ENCODE data around the gene KPNA6. TPM values are rescaled to one million over a fixed set of nuclear protein-coding genes. Genes with fewer than 3 reads are reported as not detected.

The KPNA6 gene
- polyA plus RNA-seq, 1 donor from 2014 or later, result 17.3 TPM

GRCh38 chr1:32200226-32201010 lies 92.6 kb downstream of the KPNA6 start, which contains the start of gene CCDC28B:
CCDC28B (plus strand) TSS chr1:32200595; CDS start chr1:32201936, 1,341 bp downstream.
- Histone ChIP-seq H3K9ac (ENCODE audit: low read length) (peak within 1 kb of the TSS; percentile 94), H3K36me3 (ENCODE audit: insufficient read depth, low read length) (no peaks in the 10 kb centered on the region), H4K20me1 (ENCODE audit: insufficient read depth) (no peaks in the 10 kb centered on the region), H3K9me2 (ENCODE audit: insufficient read depth, low read length) (no peaks in the 10 kb centered on the region), H3K27ac (ENCODE audit: low read length) (peak within 1 kb of the TSS; percentile 98), H3F3A (ENCODE audit: insufficient read depth, low read length, poor library complexity, severe bottlenecking) (no peaks in the 10 kb centered on the region), H3K4me2 (ENCODE audit: low read length) (peak within 1 kb of the TSS; percentile 93), H3K9me3 (ENCODE audit: low read length) (no peaks in the 10 kb centered on the region), H3K4me3 (ENCODE audit: low read length) (peak within 1 kb of the TSS; percentile 86), H3K79me2 (replicated peaks; ENCODE audit: insufficient read depth, low read length) (no peaks in the 10 kb centered on the region), H2AFZ (ENCODE audit: low read depth, low read length) (peak within 1 kb of the TSS; percentile 56), H3K27me3 (ENCODE audit: insufficient read depth, low read depth, low read length) (no peaks in the 10 kb centered on the region)
- TF ChIP-seq SMC3 (conservative IDR thresholded peaks at IDR 0.05; ENCODE audit: poor library complexity) (no peak), REST (IDR thresholded peaks at IDR 0.05; ENCODE audit: borderline replicate concordance) (peak; percentile 48), TAF1 (IDR thresholded peaks at IDR 0.05; ENCODE audit: low read depth) (peak; percentile 68), CTCF (IDR thresholded peaks at IDR 0.05; ENCODE audit: poor library complexity, severe bottlenecking) (peak; percentile 2), POLR2AphosphoS5 (IDR thresholded peaks at IDR 0.05) (peak; percentile 80), EP300 (conservative IDR thresholded peaks at IDR 0.05; ENCODE audit: poor library complexity, severe bottlenecking) (peak; percentile 56), RAD21 (conservative IDR thresholded peaks at IDR 0.05) (no peak), MXI1 (conservative IDR thresholded peaks at IDR 0.05; ENCODE audit: poor library complexity, severe bottlenecking) (peak; percentile 91), EZH2 (IDR thresholded peaks at IDR 0.05; ENCODE audit: borderline replicate concordance, insufficient read depth, low read length, poor library complexity, severe bottlenecking) (no peak)

GRCh38 chr1:32201011-32201855 lies 93.4 kb downstream of the KPNA6 start:
- H3K4me2 ChIP-seq (ENCODE audit: low read length), result peak overlapping the region; percentile 91
- peak overlapping the region; percentile 98 for H3K27ac ChIP-seq (ENCODE audit: low read length)
- H4K20me1 ChIP-seq (ENCODE audit: insufficient read depth), result no peaks in the 10 kb centered on the region
- H3K9ac ChIP-seq (ENCODE audit: low read length), result peak overlapping the region; percentile 94
- no peaks in the 10 kb centered on the region for H3K9me3 ChIP-seq (ENCODE audit: low read length)
- H3K36me3 ChIP-seq (ENCODE audit: insufficient read depth, low read length), result no peaks in the 10 kb centered on the region
- H3F3A ChIP-seq (ENCODE audit: insufficient read depth, low read length, poor library complexity, severe bottlenecking), result no peaks in the 10 kb centered on the region
- TF ChIP-seq EP300 (conservative IDR thresholded peaks at IDR 0.05; ENCODE audit: poor library complexity, severe bottlenecking) (no peak), CTCF (IDR thresholded peaks at IDR 0.05; ENCODE audit: poor library complexity, severe bottlenecking) (no peak), POLR2AphosphoS5 (IDR thresholded peaks at IDR 0.05) (no peak), TAF1 (IDR thresholded peaks at IDR 0.05; ENCODE audit: low read depth) (no peak), REST (IDR thresholded peaks at IDR 0.05; ENCODE audit: borderline replicate concordance) (peak; percentile 32)
- peaks cover 4% of the 10 kb centered on the region for H3K79me2 ChIP-seq (replicated peaks; ENCODE audit: insufficient read depth, low read length)
- H3K9me2 ChIP-seq (ENCODE audit: insufficient read depth, low read length), result no peaks in the 10 kb centered on the region
- H3K27me3 ChIP-seq (ENCODE audit: insufficient read depth, low read depth, low read length), result no peaks in the 10 kb centered on the region
- H3K4me3 ChIP-seq (ENCODE audit: low read length), result peak overlapping the region; percentile 86
- H2AFZ ChIP-seq (ENCODE audit: low read depth, low read length), result peak overlapping the region; percentile 56

All from neural cell (in vitro differentiated cells).